HG03064 (cell line): Measurements from ENCODE around the gene ADORA1.

Experiments used
- ATAC-seq: cut with Tn5 transposase; IDR thresholded peaks from one replicate; pipeline ENCODE4 v1.9.1; 2021; ENCODE audit warnings: low read depth; ENCODE audit not compliant: unreplicated experiment

ADORA1 gene

GRCh38 chr1:203202431-203203245 is 75.1 kb downstream of the ADORA1 start:
- ATAC-seq: no peak

GRCh38 chr1:203204756-203205155 is 77.2 kb downstream of the ADORA1 start:
- no peak for ATAC-seq

GRCh38 chr1:203206129-203206687 is 78.7 kb downstream of the ADORA1 start:
- no peak for ATAC-seq

GRCh38 chr1:203207751-203208150 is 80.2 kb downstream of the ADORA1 start:
- no peak for ATAC-seq

- no peak for ATAC-seq
Measured at GRCh38 chr1:203208181-203208580, 80.7 kb downstream of the ADORA1 start.

GRCh38 chr1:203210350-203210749 is 82.8 kb downstream of the ADORA1 start:
- no peak for ATAC-seq

- no peak for ATAC-seq
Measured at GRCh38 chr1:203210988-203211387, 83.5 kb downstream of the ADORA1 start.

- ATAC-seq: no peak
Measured at GRCh38 chr1:203211812-203212211, 84.3 kb downstream of the ADORA1 start.

- no peak for ATAC-seq
Measured at GRCh38 chr1:203213126-203213525, 85.6 kb downstream of the ADORA1 start.

GRCh38 chr1:203214871-203215270 is 87.3 kb downstream of the ADORA1 start:
- ATAC-seq: no peak

- ATAC-seq: no peak
Measured at GRCh38 chr1:203215573-203215972, 88.0 kb downstream of the ADORA1 start.

GRCh38 chr1:203216274-203217138 is 89.0 kb downstream of the ADORA1 start:
- no peak for ATAC-seq
